Measurements from ENCODE around the gene BCAT1.
"Not testable (repeated sequence)": the region's sequence is repeated elsewhere in the genome, so short reads cannot be mapped to it uniquely, and the experiment has no call there.

BCAT1 gene

GRCh38 chr12:24856541-24856940, 92.4 kb downstream of the BCAT1 start:
- DNase-seq (ENCODE audit: low spot score), result no peak

GRCh38 chr12:24854908-24855307, 94.0 kb downstream of the BCAT1 start:
- DNase-seq (ENCODE audit: low spot score), result no peak

- DNase-seq (ENCODE audit: low spot score), result no peak
These were observed 94.9 kb downstream of the BCAT1 start for GRCh38 chr12:24854017-24854416.

- DNase-seq (ENCODE audit: low spot score), result no peak
These were observed 95.3 kb downstream of the BCAT1 start for GRCh38 chr12:24853588-24853987.

GRCh38 chr12:24853094-24853493, 95.8 kb downstream of the BCAT1 start:
- no peak for DNase-seq (ENCODE audit: low spot score)

- no peak for DNase-seq (ENCODE audit: low spot score)
These were observed 96.5 kb downstream of the BCAT1 start for GRCh38 chr12:24852420-24852819.

GRCh38 chr12:24851883-24852282, 97.0 kb downstream of the BCAT1 start:
- DNase-seq (ENCODE audit: low spot score), result not testable (repeated sequence)

GRCh38 chr12:24851341-24851740, 97.6 kb downstream of the BCAT1 start:
- no peak for DNase-seq (ENCODE audit: low spot score)

- DNase-seq (ENCODE audit: low spot score), result no peak
These were observed 98.4 kb downstream of the BCAT1 start for GRCh38 chr12:24850496-24850895.

- no peak for DNase-seq (ENCODE audit: low spot score)
These were observed 99.9 kb downstream of the BCAT1 start for GRCh38 chr12:24848941-24849477.

GRCh38 chr12:24846689-24847088, 102.2 kb downstream of the BCAT1 start:
- no peak for DNase-seq (ENCODE audit: low spot score)

GRCh38 chr12:24845615-24846014, 103.3 kb downstream of the BCAT1 start:
- no peak for DNase-seq (ENCODE audit: low spot score)

- DNase-seq (ENCODE audit: low spot score), result no peak
These were observed 108.7 kb downstream of the BCAT1 start for GRCh38 chr12:24840046-24840800.

- DNase-seq (ENCODE audit: low spot score), result no peak
These were observed 109.6 kb downstream of the BCAT1 start for GRCh38 chr12:24839268-24839791.

GRCh38 chr12:24838531-24838950, 110.4 kb downstream of the BCAT1 start:
- DNase-seq (ENCODE audit: low spot score), result no peak

GRCh38 chr12:24835377-24835776, 113.5 kb downstream of the BCAT1 start:
- DNase-seq (ENCODE audit: low spot score), result no peak

GRCh38 chr12:24833513-24833912, 115.4 kb downstream of the BCAT1 start:
- DNase-seq (ENCODE audit: low spot score), result no peak

GRCh38 chr12:24823808-24824515, 124.9 kb downstream of the BCAT1 start:
- DNase-seq (ENCODE audit: low spot score), result no peak

- no peak for DNase-seq (ENCODE audit: low spot score)
These were observed 126.6 kb downstream of the BCAT1 start for GRCh38 chr12:24822121-24822899.

GRCh38 chr12:24821691-24822090, 127.2 kb downstream of the BCAT1 start:
- DNase-seq (ENCODE audit: low spot score), result no peak

GRCh38 chr12:24820872-24821271, 128.0 kb downstream of the BCAT1 start:
- DNase-seq (ENCODE audit: low spot score), result no peak

GRCh38 chr12:24818351-24818750, 130.6 kb downstream of the BCAT1 start:
- DNase-seq (ENCODE audit: low spot score), result no peak

Data from HuH-7.5 (cell line).